OCI-LY1 (cell line): ENCODE measurements around the gene CREB3L1.

ENCODE experiments used
- H2AFZ ChIP-seq: fragments of 200-600 bp; sonication (generic), shearing (Covaris generic); 2 replicates; pipeline ENCODE4 v1.6.0; 2014; ENCODE audit warnings: antibody characterized with exemption, mild to moderate bottlenecking, low read length
- H3F3A ChIP-seq: fragments of 200-600 bp; sonication (generic), shearing (Covaris generic); 2 replicates; pipeline ENCODE4 v1.6.0; 2014; ENCODE audit warnings: mild to moderate bottlenecking, antibody characterized with exemption, low read length, moderate library complexity; ENCODE audit not compliant: insufficient read depth
- H3K27ac ChIP-seq: fragments of 200-600 bp; sonication (generic); 2 replicates; pipeline ENCODE4 v1.5.1; 2014; ENCODE audit warnings: low read length, mixed run types, mild to moderate bottlenecking, low read depth; ENCODE audit not compliant: poor library complexity, severe bottlenecking
- H3K27me3 ChIP-seq: fragments of 200-600 bp; sonication (generic); 2 replicates; pipeline ENCODE4 v1.6.0; 2014; ENCODE audit warnings: antibody characterized with exemption, mild to moderate bottlenecking, low read length, moderate library complexity; ENCODE audit not compliant: insufficient read depth
- H3K36me3 ChIP-seq: fragments of 200-600 bp; sonication (generic); 2 replicates; pipeline ENCODE4 v1.6.1; 2014; ENCODE audit warnings: mild to moderate bottlenecking, antibody characterized with exemption, low read length, moderate library complexity, mixed read lengths; ENCODE audit not compliant: insufficient read depth
- H3K4me1 ChIP-seq: fragments of 200-600 bp; sonication (generic); 2 replicates; pipeline ENCODE4 v1.5.1; 2014; ENCODE audit warnings: mild to moderate bottlenecking, low read length, moderate library complexity; ENCODE audit not compliant: insufficient read depth, severe bottlenecking
- H3K4me2 ChIP-seq: fragments of 200-600 bp; sonication (generic), shearing (Covaris generic); 2 replicates; pipeline ENCODE4 v1.6.1; 2014; ENCODE audit warnings: low read length
- H3K4me3 ChIP-seq: fragments of 200-600 bp; sonication (generic); 2 replicates; pipeline ENCODE4 v1.5.1; 2014; ENCODE audit warnings: low read length, low read depth, mild to moderate bottlenecking, mixed read lengths; ENCODE audit not compliant: poor library complexity, severe bottlenecking
- H3K79me2 ChIP-seq: fragments of 200-600 bp; shearing (Covaris generic); 2 replicates; pipeline ENCODE4 v1.6.1; 2016; ENCODE audit warnings: mixed run types, low read length, mixed read lengths; ENCODE audit not compliant: insufficient read depth
- H3K9ac ChIP-seq: fragments of 200-600 bp; sonication (generic), shearing (Covaris generic); 2 replicates; pipeline ENCODE4 v1.6.1; 2014; ENCODE audit warnings: mild to moderate bottlenecking, low read length, mixed read lengths
- H3K9me2 ChIP-seq: fragments of 200-600 bp; sonication (generic), shearing (Covaris generic); 2 replicates; pipeline ENCODE4 v1.6.1; 2014; ENCODE audit warnings: low read depth, mild to moderate bottlenecking, low read length, mixed read lengths
- H3K9me3 ChIP-seq: fragments of 200-600 bp; shearing (Covaris generic); 2 replicates; pipeline ENCODE4 v1.6.1; 2014; ENCODE audit warnings: low read length, mixed read lengths
- H4K20me1 ChIP-seq: fragments of 200-600 bp; sonication (generic), shearing (Covaris generic); 2 replicates; pipeline ENCODE4 v1.6.0; 2016; ENCODE audit warnings: mild to moderate bottlenecking, low read length; ENCODE audit not compliant: insufficient read depth
- EZH2 ChIP-seq: fragments of 200-600 bp; sonication (generic), shearing (Covaris generic); IDR thresholded peaks from 2 replicates; pipeline ENCODE4 v1.8.0; 2017; ENCODE audit warnings: borderline replicate concordance, mixed run types, mild to moderate bottlenecking, antibody characterized with exemption, low read length, moderate library complexity, mixed read lengths
- TF ChIP-seq, protein P1 (sequence below): fragments of 200-600 bp; sonication (generic), shearing (Covaris generic); IDR thresholded peaks from 2 replicates; pipeline ENCODE4 v1.5.1; 2017; ENCODE audit warnings: mild to moderate bottlenecking, antibody characterized with exemption, low read length, moderate library complexity, mixed read lengths

Gene CREB3L1

DNA sequence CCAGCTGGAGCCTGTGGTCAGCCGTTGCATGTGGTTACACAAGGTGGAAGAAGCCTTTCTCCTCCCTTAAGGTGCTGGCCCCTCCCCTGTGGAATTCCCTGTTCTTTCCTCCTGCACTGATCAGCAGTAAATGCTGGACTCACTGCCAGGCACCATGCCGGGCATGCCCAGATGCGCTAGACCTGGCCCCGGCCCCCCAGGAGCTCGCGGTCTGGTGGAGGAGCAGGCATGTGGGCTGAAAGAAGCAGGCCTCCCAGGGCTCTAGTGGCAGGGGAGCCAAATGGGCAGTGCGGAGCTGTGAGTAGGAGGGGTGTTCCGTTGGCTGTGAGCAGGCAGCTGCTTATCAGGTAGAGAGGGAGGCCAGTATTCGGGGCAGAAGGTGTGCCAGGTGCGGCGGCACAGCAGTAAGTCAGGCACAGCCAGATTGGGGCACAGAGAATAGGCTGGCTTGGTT lies 80.0 kb downstream of the CREB3L1 start:
- peaks cover 49% of the 10 kb centered on the region for H3K4me1 ChIP-seq
- TF ChIP-seq EZH2 = no peak
- TF ChIP-seq, protein P1, sequence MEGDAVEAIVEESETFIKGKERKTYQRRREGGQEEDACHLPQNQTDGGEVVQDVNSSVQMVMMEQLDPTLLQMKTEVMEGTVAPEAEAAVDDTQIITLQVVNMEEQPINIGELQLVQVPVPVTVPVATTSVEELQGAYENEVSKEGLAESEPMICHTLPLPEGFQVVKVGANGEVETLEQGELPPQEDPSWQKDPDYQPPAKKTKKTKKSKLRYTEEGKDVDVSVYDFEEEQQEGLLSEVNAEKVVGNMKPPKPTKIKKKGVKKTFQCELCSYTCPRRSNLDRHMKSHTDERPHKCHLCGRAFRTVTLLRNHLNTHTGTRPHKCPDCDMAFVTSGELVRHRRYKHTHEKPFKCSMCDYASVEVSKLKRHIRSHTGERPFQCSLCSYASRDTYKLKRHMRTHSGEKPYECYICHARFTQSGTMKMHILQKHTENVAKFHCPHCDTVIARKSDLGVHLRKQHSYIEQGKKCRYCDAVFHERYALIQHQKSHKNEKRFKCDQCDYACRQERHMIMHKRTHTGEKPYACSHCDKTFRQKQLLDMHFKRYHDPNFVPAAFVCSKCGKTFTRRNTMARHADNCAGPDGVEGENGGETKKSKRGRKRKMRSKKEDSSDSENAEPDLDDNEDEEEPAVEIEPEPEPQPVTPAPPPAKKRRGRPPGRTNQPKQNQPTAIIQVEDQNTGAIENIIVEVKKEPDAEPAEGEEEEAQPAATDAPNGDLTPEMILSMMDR = no peak
- peak overlapping the region; percentile 48 for H3K27ac ChIP-seq
- no peak overlapping the region for H3K9ac ChIP-seq
- peaks cover 4% of the 10 kb centered on the region; the same call in 1 of the 2 replicates for H3K79me2 ChIP-seq
- no peak overlapping the region for H3K4me3 ChIP-seq
- no peaks in the 10 kb centered on the region for H3K9me3 ChIP-seq
- no peak overlapping the region for H2AFZ ChIP-seq
- no peaks in the 10 kb centered on the region for H3K9me2 ChIP-seq
- H4K20me1 ChIP-seq = no peaks in the 10 kb centered on the region
- no peaks in the 10 kb centered on the region; the same call in 1 of the 2 replicates for H3K36me3 ChIP-seq
- H3K4me2 ChIP-seq = peak overlapping the region; percentile 4; the same call in 1 of the 2 replicates
- no peaks in the 10 kb centered on the region for H3F3A ChIP-seq
- no peaks in the 10 kb centered on the region for H3K27me3 ChIP-seq

DNA sequence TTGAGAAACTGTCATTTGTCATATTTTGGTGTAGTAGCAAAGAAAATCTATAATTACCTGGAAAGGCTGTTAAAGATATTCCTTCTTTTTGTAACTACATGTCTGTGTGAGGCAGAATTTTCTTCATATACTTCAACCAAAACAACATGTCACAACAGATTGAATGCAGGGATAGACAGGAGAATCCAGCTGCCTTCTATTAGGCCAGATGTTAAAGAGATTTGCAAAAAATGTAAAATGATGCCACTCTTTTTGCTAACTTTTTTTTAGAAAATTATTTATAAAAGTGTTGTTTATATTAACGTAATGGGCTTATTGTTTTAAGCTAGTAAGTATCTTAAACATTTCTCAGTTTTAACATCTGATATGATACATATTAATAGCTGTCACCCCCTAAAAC lies 82.5 kb downstream of the CREB3L1 start:
- Histone ChIP-seq H2AFZ (no peak overlapping the region), H3K79me2 (peaks cover 8% of the 10 kb centered on the region; the same call in 1 of the 2 replicates), H3K4me2 (no peak overlapping the region), H3K9me3 (no peaks in the 10 kb centered on the region), H3K9me2 (no peaks in the 10 kb centered on the region), H3K27ac (peak overlapping the region; percentile 68), H3K9ac (no peak overlapping the region), H3K36me3 (no peaks in the 10 kb centered on the region; the same call in 1 of the 2 replicates), H3K27me3 (no peaks in the 10 kb centered on the region), H3F3A (no peaks in the 10 kb centered on the region), H3K4me3 (no peak overlapping the region), H4K20me1 (no peaks in the 10 kb centered on the region), H3K4me1 (peaks cover 58% of the 10 kb centered on the region)
- no peak for TF ChIP-seq EZH2
- TF ChIP-seq, protein P1 = no peak

DNA sequence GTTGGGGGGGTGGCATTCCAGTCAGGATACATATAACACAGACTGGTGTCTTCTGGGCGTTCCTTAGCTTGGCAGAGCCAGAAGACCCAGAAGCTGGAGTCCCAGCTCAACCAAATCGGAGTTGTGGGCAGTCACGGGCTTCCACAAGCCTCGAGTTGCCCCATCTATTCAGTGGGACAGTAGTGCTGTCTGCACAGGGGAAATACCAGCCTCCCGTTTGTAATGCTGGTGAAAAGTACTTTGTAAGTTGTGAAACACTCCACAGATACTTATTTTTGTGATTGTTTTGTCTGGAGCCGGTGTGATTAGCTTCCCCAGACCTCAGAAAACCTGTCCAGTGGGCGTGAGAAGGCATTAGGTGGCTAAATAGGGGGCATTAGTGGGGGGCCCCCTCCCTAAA lies 83.4 kb downstream of the CREB3L1 start:
- Histone ChIP-seq H3K27me3 (no peaks in the 10 kb centered on the region), H3K36me3 (no peaks in the 10 kb centered on the region; the same call in 1 of the 2 replicates), H3K9me3 (no peaks in the 10 kb centered on the region), H3K27ac (peak overlapping the region; percentile 95), H3K4me2 (peak overlapping the region; percentile 98), H3K79me2 (peaks cover 8% of the 10 kb centered on the region; the same call in 1 of the 2 replicates), H4K20me1 (no peaks in the 10 kb centered on the region), H3K9ac (peak overlapping the region; percentile 98), H3K9me2 (no peaks in the 10 kb centered on the region), H3K4me1 (peaks cover 58% of the 10 kb centered on the region), H3K4me3 (peak overlapping the region; percentile 84), H2AFZ (no peak overlapping the region), H3F3A (no peaks in the 10 kb centered on the region)
- TF ChIP-seq, protein P1 = no peak
- no peak for TF ChIP-seq EZH2
